NOMO-1 treated with DMSO at 0.1 percent for 48 hours (cell line): ENCODE results near the gene KHSRP.

ENCODE experiments used
- DNase-seq: peaks from one replicate; lab custom pipeline; 2025; ENCODE audit not compliant: unreplicated experiment; lab: John Stamatoyannopoulos, UW

Gene KHSRP

DNA sequence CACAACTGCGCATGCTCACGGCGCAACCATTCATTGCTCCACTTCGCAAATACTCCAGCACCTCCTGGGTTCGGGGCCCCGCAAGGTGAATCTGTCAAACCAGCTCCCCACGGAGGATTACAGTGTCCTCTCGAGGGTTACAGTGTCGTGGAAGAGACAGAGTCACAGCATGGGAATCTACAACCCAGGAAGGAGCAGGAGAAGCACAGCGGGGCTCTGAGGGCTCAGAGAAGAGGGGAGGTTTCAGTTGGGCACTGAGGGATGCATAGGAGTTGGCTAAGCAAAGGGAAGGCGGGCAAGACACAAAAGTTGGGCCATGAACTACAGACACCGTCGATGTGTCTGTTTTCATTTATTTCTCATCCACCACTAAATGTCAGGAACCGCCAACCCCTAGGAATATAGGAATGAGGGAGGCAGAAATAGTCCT is 30.6 kb downstream of the KHSRP start:
- DNase-seq, result no peak

- peak; percentile 88 for DNase-seq
These were observed 31.3 kb downstream of the KHSRP start, which contains the start of gene GTF2F1 for GRCh38 chr19:6393074-6393982. Gene GTF2F1 (minus strand): TSS chr19:6393164. CDS start chr19:6392995, 169 bp downstream.

- no peak for DNase-seq
These were observed 32.2 kb downstream of the KHSRP start for GRCh38 chr19:6392221-6393073.

DNA sequence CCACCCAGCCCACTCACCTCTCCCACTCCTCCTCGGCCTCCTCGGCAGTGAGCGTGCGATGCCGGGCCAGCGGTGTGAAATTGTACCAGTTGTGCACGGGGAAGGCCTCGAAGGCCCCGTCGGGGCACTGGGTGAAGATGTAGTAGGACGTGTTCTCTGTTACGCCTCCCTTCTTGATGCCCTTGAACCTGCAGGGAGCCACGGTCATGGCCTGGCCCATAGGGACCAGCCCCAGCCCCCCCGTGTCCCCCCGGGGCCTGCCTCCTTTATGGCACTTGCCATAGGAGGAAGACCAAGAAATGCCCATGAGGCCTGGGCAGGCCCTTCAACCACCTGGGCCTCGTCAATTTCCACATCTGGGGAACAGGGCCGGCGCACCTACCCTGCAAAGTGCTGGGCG is 37.2 kb downstream of the KHSRP start:
- DNase-seq, result no peak

GRCh38 chr19:6384381-6384780 is 40.2 kb downstream of the KHSRP start:
- no peak for DNase-seq

DNA sequence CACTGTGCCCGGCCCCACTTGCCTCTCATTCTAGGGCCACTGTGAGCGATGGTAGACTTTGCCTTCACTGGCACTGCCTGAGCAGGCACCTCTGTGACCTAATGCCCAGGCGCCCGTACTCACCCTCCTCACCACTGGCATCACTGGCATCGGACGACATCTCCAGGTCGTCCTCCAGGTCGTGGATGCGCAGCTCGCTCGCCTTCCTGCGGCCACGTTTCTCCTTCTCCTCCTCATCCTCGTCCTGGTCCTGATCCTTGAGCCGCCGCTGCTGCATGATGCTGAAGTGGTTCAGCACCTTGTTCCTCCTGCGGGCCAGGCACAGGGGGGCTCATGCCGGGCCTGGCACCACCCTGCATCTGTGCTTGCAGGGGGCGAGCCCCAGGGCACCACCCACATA is 41.4 kb downstream of the KHSRP start:
- no peak for DNase-seq

GRCh38 chr19:6381030-6381750 is 43.4 kb downstream of the KHSRP start:
- no peak for DNase-seq

DNA sequence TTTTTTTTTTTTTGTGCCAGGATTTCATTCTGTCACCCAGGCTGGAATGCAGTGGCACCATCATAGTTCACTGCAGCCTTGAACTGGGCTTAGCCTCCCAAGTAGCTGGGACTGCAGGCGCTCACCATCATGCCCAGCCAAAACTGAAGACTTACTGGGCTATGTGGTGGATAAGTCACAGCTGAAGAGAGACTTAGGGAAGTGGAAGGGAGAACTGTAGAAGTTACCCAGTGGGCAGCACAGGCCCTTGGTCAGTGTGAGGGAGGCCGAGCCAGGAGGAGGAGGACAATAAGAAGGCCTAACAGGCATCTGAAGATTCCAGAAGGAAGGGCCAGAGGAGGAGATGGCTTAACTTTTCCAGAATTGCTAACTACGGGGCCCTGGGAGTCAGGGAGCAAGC is 44.9 kb downstream of the KHSRP start:
- no peak for DNase-seq

GRCh38 chr19:6378486-6378885 is 46.1 kb downstream of the KHSRP start:
- DNase-seq, result no peak

DNA sequence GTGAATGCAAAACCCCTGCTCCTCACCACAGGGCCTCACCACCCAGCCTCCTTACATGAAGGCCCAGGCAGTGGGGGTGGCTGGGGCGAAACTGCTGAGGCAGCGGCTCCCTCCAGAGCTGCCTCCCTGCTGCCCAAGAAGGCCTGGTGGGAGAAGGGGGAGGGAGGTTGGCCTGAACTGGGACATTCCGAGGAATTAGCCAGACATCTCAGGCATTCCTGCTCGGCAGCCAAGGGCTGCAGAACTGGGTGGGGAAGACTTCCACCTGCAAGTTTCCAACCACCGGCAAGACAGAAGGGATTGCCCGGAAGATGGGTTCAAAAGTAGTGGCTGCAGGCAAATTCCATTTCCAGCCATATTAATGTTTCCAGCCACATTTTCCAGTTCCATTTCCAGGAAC is 46.6 kb downstream of the KHSRP start:
- DNase-seq, result no peak

DNA sequence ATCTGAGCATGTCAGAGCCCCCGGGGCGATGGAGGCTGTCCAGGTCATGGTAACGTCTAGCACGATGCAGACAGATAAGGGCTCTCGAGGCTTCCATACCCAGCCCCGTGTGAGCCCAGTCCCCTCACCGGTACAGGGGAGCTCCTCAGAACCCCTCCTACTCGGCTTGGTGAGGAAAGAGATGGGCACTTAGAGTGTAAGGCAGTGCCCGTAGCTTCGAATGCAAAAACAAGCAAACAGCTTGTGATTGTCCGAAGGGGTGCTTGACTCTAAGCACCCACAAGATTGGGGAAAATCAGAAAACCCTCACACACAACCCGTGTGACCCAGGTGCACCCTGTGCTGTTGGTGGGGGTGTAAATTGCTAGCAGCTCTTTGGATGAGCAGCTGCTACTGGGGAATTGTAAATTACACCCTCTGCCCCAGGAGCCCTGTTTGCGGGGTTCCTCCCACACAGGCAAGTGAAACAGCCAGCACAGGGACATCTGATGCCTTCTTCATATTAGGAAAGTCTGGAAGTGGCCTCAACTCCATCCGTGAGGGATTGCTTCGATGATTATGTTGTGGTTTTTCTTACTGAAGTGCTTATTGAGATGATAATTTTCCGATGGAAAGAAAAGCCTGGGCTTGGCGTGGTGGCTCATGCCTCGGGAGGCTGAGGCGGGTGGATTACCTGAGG is 48.0 kb downstream of the KHSRP start:
- DNase-seq, result no peak

GRCh38 chr19:6375411-6376010 is 49.1 kb downstream of the KHSRP start, which contains the start of gene PSPN:
Gene PSPN (minus strand): TSS chr19:6375933. CDS start chr19:6375849, 84 bp downstream.
- DNase-seq, result no peak

DNA sequence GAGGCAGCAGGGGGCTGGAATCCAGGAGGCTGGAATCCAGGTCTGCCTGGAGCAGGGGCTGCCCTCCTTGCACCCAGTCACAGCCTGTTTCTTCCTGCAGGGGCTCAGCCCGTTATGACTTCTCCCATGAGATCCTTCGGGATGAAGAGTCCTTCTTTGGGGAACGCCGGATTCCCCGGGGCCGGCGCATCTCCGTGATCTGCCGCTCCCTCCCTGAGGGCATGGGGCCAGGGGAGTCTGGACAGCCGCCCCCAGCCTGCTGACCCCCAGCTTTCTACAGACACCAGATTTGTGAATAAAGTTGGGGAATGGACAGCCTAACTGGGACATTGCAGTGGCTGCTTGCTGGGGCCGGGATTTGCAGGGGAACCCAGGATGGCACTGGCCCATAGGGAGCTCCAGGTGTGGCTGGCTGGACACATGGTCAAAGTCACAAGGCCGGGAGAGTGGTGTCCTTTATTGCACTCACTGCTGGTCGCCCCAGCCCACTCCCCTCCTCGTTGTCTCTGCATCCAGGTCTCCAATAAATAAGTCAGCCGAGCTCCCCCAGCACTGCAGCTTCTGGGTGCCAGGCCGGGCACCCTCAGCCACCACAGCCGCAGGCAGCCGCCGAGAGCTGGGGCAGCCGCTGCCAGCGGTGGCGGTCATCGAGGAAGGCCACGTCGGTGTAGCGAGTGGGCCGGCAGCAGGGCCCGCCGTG is 49.8 kb downstream of the KHSRP start:
- no peak for DNase-seq

DNA sequence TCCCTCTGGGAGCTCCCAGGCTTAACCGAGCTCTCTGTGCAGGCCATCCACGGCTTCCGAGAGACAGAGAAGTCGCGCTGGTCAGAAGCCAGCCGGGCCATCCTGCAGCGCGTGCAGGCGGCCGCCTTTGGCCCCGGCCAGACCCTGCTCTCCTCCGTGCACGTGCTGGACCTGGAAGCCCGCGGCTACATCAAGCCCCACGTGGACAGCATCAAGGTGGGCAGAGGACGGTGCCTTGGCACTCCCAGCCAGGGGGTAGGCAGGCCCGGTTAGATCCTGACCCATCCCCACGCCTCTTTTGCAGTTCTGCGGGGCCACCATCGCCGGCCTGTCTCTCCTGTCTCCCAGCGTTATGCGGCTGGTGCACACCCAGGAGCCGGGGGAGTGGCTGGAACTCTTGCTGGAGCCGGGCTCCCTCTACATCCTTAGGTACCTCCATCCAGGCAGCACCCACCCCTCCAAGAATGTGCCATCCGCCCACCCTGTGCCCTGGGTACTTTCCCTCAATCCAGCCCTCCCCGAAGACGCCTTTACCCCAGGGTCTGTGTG is 50.4 kb downstream of the KHSRP start:
- DNase-seq, result no peak

GRCh38 chr19:6373813-6374108 is 50.9 kb downstream of the KHSRP start:
- no peak for DNase-seq

- DNase-seq, result peak; percentile 96
These were observed 51.4 kb downstream of the KHSRP start for GRCh38 chr19:6373096-6373812.

- peak; percentile 100 for DNase-seq
These were observed 52.0 kb downstream of the KHSRP start, which contains the start of gene ALKBH7 for GRCh38 chr19:6372594-6373095. Gene ALKBH7 (plus strand): TSS chr19:6372794. CDS start chr19:6372821, 27 bp downstream.

GRCh38 chr19:6364353-6364752 is 60.3 kb downstream of the KHSRP start:
- DNase-seq, result no peak
